GM21737 (cell line): Measurements from ENCODE around the gene USP36.
"Not testable (repeated sequence)": the region's sequence is repeated elsewhere in the genome, so short reads cannot be mapped to it uniquely, and the experiment has no call there.

Experiments used
- ATAC-seq: cut with Tn5 transposase; IDR thresholded peaks from one replicate; pipeline ENCODE4 v1.9.1; 2021; ENCODE audit warnings: mild to moderate bottlenecking, moderate library complexity; ENCODE audit not compliant: unreplicated experiment

USP36 gene

DNA sequence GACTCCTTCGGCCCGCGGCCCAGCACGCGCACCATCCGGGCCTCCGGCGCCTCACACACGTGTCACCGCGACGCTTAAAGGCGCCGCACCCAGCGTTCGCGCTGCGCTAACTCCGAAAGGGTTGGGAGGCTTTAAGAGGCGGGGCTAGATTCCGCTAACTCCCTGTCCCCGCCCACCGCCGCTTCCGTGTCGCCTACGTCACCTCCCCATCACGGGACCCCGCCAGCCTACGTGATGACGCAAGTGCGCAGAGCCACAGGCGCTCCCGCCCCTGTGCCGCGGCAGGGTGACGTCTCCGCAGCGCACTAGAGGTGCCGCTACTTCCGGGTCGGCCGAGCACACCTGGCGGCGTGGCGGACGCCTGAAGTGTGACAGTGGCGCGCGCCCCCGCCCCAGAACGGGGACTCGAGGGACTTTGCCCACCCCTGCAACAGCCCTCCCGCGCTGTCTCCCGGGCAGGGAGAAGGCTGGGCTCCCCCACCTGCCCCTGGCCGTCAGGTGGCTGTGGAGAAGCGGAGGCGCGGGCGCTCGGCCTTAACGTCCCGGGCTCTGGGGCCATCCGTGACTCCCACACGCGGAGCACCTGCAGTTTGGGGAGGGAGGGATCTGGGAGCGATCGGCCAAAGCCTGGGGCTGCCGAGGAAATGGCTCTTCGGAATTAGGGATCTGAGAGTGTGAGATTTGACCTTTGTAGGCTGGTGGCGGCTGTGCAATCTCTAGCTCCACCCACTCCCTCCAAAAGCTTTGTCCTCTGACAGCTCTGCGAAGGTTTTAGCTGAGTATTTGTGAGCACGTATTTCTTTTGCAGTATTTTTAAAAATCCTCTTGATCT, at the start of gene USP36:
TSS of gene USP36 (minus strand) at position 35 of the 832 bp plus-strand sequence. CDS start 4,451 bp downstream, outside the sequence.
- ATAC-seq, result peak; percentile 85

DNA sequence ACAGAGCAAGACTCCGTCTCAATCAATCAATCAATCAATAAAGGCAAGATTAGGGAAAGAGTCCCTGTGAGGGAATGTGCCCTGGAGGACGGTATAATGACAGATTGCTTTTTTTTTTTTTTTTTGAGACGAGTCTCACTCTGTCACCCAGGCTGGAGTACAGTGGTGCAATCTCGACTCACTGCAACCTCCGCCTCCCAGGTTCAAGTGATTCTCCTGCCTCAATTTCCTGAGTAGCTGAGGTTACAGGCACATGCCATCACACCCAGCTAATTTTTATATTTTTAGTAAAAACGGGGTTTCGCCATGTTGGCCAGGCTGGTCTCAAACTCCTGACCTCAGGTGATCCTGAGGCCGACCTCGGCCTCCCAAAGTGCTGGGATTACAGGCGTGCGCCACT, 49.5 kb upstream of the USP36 start:
- not testable (repeated sequence) for ATAC-seq

DNA sequence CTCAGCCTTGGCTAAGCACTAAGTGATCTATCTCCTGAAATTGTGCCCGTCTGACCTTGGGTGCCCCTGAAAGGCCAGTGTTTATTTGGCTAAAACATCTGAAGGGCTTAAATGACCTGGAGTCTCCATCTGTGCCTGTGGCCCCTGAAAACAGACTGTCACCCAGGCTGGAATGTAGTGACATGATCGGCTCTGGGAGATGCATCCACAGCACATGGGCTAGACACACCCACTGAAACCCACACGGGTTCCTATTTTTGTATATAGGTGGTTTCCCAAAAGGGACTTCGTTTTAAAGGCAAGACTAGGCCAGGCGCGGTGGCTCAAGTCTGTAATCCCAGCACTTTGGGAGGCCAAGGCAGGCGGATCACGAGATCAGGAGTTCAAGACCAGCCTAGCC, 48.9 kb upstream of the USP36 start:
- no peak for ATAC-seq

DNA sequence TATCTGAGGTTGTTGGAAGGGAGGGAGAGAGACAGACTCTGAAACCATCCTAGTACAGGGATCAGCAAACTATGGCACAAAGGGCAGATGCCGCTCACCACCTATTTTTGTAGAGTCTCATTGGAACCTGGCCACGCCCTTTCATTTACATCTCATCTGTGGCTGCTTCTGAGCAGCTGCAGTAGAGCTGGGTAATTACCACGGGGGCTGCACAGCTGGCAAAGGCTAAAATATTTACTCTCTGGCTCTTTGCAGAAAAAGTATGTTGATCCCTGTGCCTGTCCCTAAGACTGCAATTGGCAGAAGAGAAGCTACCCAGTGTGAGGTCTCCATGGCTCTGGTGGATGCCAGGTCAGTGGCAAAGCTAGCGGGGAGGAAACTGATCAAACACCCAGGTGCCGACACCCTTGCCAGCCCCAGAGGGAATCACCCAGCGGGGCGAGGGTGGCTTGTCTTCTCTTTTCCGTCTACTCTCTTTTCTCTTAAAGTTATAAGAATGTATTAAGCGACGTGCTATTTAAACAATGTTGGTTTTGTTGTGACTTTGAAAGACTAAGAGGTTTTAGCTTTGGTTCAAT, 48.4 kb upstream of the USP36 start:
- ATAC-seq, result no peak

DNA sequence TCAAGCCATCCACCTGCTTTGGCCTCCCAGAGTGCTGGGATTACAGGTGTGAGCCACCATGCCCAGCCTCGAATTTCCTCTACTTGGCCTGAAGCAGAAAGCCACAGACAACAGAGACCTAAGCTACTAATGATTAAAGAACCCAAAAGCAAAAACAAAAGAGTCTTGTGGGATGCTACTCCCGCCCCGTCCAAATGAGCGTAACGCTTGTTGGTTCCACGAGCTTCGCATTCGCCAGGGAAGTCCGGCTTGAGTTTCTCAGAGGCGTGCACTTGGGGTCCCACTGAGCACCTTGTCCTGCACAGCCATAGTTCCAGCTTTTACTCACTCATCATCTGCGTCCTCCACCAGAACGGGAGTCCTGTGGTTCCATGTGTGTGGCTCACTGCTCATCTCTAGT, 46.3 kb upstream of the USP36 start:
- ATAC-seq, result no peak

DNA sequence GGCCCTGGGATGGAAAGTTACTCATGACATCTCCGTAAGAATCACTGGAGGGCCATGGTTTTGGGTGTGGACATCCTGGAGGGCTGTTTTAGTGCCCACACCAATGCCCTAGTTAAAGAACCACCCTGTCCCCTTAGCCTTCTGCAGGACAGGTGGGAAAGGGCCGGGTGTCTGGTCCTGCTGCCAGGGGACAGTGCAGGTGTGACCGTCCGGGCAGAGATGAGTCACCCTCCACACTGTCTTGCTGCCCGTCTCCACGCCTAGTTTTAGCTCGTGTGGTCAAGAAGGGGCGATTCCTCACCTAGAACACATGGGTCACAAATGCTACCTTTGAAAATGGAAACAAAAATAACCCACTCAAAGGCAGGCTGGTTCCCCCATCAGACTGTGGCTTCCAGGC, 45.3 kb upstream of the USP36 start:
- no peak for ATAC-seq

DNA sequence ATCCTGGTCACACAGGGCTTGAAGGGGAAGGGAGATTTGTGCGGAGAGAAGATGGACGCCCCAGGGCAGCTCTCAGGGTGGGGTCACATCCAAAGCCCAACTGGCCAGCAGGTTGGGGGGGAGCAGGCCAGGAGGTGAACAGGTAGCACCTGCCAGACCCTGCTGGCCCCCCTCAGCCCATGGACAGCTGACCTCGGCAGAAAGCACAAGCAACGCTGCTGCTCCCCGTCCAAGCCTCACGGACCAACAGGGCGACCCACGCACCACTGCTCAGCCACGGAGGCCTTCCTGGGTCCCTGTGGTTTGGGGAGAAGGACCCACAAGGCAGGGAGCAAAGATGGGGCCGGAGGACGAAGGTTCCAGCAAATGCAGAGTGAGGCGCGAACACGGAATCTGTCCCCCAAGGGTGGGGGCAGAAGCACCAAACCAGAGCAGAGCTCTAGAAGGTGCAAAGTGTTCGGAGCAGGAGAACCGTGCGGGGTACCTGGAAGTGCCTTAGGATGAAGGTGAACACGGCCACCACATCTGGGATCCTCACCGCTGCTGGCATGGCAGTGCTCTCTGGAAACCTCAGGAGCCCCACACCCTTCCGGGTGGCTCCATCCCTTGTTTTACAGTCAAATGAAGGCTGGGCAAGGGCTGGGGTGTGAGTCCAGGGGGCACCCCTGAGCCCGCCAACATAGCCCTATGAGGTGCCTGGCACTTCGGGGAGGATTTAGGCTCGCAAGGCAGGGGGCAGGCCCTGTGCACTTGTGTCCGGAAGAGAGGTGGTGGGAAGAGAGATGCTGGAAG, 44.5 kb upstream of the USP36 start:
- no peak for ATAC-seq

DNA sequence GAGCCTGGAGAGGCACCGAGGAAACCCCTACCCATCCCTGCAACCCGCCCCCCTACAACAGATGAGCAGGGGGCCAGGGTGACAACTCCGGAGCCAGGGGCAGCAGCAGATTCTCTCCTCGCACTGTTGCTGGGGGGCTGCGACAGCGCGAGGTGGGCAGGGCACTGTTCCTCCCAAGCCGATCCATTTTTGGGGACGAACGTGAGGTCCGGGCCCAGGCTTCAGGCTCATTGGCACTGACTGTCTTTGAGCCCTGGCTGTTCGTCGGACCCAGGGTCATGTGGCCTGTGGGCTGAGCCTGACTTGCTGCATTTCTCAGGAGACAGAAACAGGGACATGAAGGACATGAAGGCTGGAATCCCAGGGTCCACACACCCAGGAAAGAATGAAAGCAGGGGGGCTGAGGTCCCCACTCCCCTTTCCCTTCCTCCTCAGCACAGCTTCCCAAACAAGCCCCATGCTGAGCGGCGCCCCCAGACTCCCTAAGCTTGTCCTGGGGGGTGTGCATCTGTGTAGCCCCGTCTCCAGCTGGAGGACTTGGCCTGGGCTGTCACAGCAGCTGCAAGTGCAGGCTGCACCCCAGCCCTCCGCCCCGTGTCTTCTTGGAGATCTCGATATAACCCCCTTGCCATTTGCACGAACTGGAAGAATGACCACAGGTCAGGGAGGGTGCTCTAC, 43.7 kb upstream of the USP36 start:
- ATAC-seq, result no peak

DNA sequence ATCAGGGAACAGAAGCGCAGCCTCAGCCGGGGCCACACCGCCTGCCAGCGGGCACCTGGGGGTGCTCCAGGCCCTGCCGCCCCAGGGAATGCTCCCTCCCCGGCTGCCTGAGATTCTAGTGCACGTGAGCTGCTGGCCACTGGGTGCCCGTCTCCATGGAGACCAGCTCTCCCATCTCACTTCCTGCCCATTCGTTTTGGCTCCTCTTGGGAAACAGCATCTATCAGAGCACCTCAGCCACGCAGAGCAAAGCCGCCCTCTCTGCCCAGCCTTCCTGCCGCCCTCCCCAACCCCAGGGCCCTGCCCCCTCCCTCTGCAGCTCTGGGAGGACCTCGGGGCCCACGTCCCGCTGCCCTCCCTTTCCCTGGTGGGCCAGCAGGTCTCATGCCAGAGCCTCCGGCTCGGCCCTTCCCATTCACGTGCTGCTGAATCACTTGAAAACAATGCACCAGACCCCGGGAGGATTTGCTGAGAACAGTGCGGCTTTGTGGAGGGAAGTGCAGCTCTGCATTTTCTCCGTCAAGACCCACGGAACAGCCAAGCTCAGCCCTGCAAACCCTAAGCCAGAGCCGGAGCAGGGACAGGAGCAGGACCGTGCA, 43.0 kb upstream of the USP36 start:
- ATAC-seq, result no peak

DNA sequence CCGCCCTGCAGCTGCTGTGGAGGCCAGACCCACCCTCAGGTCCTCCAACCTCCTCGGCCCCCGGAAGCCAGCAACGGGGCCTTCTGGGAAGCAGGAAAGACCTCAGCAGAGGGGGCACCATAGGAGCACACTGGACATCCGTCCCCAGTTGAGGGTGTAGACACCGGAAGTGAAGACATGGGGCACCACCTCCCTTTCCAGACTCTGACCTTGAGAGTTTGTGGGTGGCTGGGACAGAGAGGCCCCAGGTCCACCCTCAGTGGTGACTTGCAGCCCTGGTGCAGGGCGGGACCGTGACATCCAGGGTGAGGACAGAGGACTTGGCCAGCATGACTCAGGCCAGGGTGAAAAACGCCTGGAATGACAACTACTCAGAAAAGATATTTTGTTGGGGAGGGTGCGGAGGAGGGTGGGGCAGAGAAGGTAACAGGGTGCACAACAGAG, 42.5 kb upstream of the USP36 start:
- no peak for ATAC-seq

DNA sequence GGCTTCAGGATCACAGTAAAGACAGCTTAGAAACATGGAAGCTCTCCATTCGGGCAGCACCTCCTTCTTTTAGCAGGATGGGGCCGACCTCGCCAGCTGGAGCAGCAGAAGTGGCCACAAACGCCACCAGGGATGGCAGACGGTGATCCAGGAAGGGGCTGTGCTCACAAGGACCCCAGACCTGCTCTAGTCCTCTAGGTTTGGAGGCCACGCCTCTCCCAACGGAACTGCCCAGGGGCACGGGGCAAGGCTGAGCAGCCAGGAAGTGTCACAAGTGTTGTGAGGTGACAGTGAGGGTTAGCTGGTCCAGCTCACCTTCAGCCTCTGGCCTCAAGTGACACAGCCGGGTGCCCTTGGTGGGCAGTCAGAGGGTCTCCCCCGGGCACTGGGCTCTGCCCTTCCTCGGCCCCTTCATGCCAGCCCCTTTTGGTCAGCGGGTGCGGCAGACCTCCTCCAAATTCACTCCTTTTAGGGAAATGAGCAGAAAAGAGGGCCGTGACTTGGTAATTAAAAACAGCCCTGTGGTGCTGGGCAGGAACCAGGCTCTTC, 42.0 kb upstream of the USP36 start:
- ATAC-seq, result no peak

DNA sequence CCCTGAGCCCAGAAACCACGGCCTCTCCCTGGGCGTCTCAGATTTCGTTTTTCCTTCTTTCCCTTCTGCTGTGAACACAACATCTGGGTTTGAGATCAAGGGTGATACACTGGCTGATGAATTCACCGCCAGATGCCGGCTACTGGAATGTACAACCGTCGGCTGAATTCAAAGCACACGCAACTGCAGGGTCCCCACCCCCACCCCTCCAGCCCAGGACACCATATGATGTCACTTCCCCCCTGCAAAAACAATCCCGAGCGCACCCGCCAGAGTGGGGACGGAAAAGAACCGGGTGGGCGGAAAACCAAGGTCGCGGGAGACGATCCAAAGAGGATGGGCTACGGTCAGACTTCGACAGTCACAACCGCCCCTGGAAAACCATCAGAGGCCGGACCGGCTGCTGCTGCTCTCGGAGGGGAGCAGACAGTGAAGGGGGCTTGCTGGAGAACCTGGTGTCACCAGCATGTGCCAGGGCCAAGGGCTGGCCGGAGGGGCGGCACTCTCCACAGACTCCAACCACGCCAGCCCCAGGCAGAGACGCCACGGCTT, 39.1 kb upstream of the USP36 start:
- no peak for ATAC-seq

DNA sequence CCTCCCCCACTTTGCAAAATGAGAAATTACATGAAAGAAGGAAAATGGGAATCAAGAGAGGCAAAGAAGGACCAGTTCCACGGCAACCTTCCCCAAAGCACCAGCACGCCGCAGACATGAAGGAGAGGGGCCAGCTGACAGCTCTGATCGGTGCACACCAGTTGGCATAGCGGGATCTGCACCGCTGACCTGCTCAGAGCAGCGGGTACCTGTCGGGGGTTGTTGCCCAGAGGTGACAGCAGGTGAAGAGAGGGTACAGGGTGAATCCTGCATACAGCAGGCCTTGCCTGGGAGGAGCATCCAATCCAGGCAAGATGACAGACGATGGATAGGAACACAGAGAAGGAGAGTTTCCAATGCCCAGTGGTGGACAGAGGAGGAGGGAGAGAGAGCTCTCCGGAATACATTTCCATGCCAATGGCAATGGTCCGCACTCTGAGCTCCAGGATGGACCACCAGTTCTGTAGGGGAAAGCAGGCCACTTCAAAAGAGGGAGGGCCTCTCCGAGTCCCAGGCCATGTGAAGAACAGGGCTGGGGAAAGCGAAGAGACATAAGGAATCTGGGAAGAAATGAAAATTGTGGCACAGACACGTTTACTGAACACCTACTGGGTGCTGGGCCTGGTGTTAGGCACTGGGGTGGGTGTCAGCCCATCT, 38.4 kb upstream of the USP36 start:
- ATAC-seq, result no peak

DNA sequence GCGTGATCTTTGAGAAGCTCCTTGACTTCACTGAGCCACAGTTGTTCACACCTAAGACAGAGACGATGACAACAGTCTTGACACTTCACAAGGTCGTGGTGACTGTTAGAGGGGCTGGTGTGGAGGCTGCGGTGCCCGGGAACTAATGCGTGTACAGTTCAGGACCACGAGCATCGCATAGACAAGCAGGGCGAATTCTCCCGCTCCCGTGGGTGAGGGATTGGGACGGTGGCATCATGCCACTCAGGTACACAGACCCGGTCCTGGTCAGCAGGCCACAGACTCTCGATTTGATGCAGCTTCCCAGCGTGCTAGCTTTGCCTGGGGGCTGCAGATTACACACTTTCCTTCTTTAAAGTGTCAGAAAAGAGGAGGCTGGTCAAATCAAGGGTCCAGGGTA, 37.6 kb upstream of the USP36 start:
- ATAC-seq, result no peak

DNA sequence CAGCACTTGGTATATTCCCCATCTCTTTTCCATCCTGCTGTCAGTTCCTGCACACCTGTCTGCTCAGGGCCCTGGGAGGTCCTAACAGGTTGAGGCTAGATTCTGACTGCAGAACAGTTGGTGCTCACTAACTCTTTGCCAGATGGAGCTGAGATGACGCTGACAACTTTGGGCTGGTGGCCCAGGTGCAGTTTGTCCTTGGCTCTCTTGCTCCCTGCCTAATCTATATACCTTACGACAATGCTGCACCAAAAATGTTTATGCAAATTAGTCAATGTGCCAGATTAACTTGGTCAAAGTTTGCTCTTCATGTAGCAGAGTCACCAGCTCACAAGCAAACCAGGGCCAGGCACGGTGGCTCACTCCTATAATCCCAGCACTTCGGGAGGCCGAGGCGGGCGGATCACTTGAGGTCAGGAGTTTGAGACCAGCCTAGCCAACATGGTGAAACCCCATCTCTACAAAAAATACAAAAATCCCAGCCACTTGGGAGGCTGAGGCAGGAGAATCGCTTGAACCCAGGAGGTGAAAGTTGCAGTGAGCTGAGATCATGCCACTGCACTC, 36.4 kb upstream of the USP36 start:
- not testable (repeated sequence) for ATAC-seq

DNA sequence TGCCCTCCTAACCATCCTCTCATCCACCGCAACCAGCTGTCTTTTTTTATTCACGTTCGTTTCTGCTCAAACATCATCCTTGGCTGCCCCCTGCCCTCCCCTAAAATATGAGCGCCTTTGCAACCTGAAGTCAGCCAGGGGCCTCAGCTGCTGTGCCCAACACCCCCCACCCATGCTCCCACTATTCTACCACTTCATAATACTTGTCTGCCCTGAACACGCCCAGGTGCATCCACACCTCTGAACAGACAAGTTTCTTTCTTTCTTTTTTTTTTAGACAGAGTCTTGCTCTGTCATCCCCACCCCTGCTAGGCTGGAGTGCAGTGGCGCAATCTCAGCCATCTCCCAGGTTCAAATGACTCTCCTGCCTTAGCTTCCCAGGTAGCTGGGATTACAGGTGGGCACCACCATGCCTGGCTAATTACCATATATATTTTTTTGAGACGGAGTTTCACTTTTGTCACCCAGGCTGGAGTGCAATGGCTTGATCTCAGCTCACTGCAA, 35.5 kb upstream of the USP36 start:
- ATAC-seq, result no peak

DNA sequence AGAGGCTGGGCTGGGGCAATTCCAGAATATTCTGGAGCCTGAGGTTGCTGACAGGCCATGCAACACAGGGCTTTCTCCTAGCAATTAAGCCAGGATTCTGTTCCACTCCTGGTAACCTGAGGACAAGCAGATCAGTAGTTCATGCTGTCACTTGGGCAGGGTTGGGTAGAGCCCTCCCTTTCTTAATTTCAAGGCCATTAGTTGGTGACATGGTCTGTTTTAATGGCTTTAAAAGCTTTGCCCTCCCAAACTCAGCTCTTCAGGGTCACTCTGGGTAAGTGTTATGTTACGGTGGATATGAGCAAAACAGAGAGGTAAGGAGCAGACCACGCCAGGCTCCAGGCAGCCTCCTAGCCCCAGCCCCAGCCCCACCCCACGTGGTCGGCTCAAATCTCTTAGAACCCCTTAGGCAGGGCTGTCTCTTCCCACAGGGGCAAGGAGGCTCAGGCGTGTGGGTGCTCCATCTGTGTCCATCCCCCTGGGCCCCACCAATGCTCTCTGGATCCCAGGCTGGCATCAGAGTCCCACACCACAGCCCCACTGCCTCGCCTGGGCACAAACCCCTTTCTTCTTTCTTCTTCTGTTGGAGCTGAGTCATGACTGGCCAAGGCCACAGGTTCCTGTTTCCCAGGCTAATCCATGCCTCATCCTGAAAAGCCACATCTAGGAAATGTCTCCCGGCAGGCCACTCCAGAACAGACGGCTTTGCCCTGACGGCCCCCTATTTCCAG, 34.9 kb upstream of the USP36 start:
- no peak for ATAC-seq

DNA sequence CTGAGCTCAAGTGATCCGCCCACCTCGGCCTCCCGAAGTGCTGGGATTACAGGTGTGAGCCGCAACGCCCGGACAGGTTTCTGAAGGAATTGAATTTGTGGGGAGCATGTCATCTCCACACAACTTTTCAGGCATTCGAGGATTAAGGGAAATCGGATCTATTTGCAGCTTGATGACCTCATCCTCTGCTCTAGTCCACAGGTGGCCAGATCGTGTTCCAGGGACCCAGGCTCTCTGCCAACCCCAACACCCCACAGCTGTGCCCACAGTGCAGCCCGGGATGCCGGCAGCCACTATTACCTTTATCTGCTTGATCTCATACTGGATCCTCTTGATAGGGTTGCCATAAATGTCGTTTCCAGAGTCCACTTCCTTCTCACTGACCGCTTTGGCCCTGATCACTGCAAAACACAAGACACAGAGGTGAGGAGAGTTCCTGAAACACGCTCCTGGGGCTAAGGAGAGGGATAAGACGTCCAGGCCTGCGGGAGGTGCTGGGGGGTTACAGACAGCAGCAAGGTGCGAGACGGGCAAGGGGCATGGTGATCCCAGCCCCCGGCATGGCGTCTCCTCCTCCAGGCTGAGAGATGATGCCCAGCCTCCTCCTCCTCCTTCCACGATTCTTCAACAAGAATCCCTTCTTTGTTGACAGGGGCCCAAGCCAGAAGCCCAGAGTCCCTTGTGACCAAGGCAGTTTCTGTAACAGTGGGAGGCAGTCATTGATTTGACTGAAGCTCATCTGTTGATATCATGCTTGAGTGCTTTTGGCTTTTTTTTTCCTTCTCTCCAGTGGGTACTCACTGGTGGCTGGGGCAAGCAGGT, 33.1 kb upstream of the USP36 start:
- no peak for ATAC-seq
